Stimulated activated CD4-positive, alpha-beta T cell treated with anti-CD3 and anti-CD28 coated beads, Interleukin-12 subunit alpha, Interleukin-12 subunit beta, amount 100 ng/mL, for 4 hours (primary cell): ENCODE results near the gene S100A4.
"Not testable (repeated sequence)": the region's sequence is repeated elsewhere in the genome, so short reads cannot be mapped to it uniquely, and the experiment has no call there.

Source experiments
- DNase-seq: peaks from one replicate; pipeline ENCODE4 v3.0.0-alpha.2; 2020

Gene S100A4

DNA sequence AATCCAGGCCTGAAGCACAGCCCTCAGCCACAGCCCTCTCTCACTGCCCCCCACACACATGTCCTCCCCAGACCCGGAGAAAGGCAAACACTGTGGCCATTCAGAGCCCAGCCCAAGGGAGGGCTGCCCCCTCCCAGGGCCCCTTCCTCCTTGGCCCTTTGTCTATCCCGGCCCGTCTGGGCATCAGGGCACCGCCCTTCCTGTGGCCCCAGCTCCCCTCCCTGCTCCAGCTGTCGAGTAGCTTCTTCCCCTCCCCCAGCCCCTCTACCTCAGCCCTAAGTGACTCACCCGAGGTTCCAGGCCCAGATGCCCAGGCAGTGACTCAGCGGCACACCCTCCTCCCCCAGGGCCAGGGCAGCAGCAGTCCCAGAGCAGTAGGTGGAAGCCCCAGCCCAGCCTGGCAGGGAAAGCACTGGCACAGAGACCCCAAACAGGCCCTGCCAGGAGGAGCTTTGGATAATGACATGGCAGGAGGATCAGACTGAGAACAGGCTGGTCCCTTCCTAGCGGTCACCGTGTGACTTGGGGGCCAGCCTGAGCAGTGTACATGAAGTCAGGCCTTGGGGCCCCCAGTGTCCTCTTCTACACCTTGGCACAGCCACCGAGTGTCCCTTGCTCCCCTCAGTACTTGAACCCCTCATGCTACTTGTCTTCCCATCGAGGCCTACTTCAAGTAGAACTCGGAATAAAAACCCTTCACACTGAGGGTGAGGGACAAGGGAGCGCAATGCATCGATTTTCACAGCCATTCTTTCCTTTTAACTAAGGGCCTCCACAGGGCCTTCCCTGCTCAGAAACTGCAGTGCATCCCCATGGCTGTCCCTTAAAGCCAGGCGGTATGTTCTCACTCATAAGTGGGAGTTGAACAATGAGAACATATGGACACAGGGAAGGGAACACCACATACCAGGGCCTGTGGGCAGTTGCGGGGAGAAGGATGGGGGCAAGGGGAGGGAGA is 21.1 kb upstream of the S100A4 start:
- peak; percentile 80 for DNase-seq

DNA sequence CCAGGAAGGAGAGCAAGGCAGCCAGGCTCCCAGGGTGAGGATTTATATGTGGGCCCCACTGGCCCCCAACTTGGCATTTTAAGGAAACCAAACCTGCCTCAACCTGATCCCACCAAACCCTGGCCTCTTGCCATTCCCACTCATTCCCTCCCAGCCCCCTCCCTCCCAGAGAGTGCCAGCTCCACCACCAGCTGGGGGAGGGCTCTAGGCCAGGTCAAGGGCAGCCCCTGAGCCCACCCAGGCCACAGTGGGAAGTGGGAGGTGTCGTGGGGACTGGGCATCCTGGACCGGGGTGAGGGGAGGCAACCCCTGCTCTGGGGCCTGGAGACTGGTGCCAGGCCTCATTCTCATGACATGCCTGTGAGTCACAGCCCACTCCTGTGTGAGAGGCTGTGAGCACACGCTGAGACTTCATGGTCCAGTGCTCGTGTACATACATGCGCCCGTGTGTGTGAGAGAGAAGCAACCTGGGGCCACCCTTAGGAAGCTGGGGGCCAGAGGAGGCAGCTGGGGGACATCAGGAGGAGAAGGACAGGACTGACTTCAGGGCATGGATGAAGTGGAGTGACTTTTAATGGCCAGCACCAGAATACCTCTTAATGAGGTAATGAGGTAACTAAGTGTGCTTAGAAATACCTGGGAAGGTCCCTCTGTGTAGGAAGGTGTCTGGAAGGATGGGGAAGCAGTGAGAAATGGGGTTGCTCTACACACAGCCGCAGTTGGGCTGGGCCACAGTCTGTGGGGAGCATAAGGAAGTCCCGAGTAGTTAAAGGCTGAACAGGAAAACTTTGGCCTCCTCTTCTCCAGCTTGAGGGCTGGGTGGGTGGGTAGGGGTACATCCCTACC is 20.1 kb upstream of the S100A4 start, which contains the start of gene S100A2:
S100A2 (minus strand) TSS at position 316 of the 846 bp plus-strand sequence. CDS start 1,967 bp downstream, outside the sequence.
- peak; percentile 51 for DNase-seq

GRCh38 chr1:153563991-153564390 is 18.4 kb upstream of the S100A4 start:
- no peak for DNase-seq

DNA sequence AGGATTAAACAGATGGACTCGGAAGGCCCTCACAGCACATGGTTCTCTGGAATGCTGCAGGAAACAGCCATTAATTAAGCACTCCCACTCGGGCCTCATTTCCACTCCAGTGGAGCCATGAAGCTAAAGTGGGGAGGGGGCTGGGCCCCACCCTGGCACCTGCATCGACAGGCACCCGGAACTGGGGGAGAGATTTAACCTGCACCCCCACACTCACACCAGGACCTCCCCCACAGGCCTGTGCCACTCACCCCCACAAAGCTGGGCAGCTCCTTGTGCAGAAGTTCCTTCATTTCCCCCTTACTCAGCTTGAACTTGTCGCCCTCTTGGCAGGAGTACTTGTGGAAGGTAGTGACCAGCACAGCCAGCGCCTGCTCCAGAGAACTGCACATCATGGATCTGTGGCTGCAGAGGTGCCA is 17.9 kb upstream of the S100A4 start:
- DNase-seq, result no peak

DNA sequence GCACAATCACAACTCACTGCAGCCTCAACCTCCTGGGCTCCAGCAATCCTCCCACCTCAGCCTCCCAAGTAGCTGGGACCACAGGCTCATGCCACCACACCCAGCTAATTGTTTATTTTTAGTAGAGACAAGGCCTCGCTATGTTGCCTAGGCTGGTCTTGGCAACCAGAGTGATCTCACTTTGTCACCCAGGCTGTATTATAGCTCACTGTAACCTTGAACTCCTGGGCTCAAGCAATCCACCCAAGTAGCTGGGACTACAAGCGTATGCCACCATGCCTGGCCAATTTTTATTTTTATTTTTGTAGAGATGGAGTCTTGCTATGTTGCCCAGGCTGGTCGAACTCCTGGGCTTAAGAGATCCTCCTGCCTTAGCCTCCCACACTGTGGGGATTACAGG is 16.4 kb upstream of the S100A4 start:
- not testable (repeated sequence) for DNase-seq

DNA sequence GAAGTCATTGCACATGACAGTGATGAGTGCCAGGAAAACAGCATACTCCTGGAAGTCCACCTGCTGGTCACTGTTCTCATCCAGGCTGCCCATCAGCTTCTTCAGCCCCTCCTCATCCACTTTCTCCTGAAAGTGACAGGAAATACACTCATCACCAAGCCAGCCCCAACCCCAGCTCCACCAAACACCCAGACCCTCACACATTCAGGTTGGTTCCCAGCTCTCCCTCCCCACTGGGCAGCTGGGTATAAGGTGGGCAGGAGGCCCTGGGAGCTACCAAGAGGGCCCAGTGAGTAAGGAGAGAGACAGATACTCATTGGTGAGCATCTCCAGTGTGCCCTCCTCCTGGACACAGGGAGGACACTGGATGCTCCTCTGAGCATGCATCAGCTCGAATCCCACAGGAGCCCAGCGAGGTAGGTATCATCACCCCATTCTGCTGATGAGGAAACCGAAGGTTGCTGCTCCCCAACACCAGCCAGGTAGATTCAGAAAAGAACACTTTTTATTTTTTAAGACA is 15.9 kb upstream of the S100A4 start:
- no peak for DNase-seq

DNA sequence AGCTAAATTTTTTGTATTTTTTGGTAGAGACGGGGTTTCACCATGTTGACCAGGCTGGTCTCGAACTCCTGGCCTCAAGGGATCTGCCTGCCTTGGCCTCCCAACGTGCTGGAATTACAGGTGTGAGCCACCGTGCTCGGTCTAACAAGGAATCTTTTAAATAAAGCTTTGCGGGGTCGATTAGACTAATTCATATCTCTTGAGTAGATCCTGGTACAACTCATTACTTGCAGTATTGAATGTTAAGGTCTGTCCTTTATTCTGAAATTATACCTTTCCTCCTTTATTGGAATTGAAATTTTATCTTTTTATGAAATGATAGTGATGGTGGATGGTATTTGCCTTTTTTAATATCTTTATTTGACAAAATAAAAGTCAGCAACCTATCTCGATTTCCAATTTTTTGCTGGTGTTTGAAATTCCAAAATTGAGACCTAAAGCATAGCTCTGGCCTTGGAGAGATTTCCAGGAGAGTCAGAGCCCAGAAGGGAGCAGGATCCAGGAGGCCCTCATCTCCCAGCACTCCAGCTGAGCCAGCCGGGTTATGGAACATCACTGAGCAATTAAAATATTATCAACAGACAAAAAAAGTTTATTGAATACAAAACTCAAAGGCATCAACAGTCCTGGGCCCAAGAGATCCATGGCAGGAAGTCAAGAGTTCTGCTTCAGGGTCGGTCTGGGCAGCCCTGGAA is 15.3 kb upstream of the S100A4 start:
- no peak for DNase-seq

DNA sequence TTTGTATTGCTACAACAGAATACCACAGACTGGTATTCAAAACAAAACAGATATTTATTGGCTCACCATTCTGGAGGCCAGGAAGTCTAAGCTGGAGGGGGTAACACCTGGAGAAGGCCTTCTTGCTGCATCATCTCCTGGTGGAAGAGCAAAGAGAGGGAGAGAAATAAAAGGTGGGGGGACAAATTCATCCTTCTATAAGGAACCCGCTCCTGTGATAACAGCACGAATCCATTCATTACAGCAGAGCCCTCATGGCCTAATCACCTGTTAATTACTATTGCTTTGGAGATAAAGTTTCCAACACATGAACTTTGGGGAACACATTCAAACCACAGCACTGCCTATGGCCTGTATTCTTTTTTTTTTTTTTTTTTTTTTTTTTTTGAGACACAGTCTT is 14.6 kb upstream of the S100A4 start:
- no peak for DNase-seq

GRCh38 chr1:153557877-153558276 is 12.3 kb upstream of the S100A4 start:
- DNase-seq, result no peak

DNA sequence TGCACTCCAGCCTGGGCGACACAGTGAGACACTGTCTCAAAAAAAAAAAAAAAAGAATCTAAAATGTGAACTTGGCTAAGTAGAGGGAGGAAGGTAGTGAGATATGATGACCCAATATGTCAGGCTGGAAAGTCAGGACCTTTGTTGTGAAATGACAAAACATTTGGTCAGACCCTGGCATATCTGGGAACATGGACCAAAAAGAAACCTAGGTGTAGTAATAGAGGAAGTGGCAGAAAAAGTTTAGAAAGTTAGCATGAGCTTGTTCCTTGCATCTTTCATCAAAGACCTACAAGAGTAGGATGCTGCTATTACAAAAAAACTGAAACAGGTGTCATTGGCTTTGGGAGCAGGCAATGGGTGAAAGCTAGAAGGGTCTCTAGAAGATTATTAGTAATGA is 10.7 kb upstream of the S100A4 start:
- no peak for DNase-seq

GRCh38 chr1:153553830-153554541 is 8.4 kb upstream of the S100A4 start:
- no peak for DNase-seq

DNA sequence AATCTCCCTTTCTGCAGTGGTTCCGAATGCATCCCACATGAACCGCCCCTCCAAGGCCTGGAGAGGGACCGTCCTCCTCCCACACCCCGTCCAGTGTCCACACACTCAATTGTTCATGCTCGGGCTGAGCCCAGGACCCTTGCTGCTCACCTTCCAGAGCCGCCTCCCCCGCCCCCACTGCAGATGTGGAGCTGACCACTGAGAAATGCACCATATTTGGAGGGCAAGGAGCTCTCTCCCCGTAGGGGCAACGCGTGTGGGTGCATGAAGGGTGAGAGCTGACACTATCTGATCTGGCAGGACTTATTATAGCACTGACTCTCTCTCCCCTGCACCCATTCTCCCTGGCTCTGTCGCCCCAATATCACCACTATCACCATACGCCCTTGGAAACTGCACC is 7.5 kb upstream of the S100A4 start:
- no peak for DNase-seq

GRCh38 chr1:153552335-153552734 is 6.7 kb upstream of the S100A4 start:
- DNase-seq, result no peak

DNA sequence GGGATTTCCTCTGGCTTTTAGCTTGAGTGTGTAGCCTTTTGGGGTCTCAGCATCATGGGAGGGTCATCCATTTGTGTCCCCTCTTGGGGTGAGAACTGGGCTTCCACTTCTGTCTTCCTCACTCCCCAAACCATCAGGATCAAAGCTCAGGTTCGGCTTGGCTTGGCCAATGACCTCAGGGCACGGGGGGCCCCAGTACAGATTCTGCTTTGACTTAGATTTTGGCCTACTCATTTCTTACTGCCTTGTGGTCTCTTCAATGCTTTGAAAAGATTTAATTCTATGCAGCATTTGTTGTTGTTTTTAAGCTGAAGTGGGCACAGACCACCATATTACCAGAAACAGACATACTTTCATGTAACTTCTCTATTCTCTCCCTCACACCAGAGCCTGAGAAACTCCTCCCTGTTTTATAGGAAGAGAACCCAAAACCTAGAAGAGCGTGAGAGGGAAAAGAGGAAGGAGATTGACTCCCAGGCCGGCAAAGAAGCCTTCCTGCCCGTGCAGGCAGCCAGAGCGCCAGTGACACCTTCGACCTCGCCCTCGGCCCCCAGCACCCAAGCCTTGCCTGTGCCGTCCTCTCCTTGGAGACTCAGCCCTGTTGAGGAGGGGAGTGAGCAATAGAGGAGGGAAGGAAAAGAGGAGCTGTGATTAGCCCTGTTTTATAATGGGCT is 5.4 kb upstream of the S100A4 start:
- DNase-seq, result no peak

- no peak for DNase-seq
Measured at GRCh38 chr1:153550398-153550758, 4.8 kb upstream of the S100A4 start.

DNA sequence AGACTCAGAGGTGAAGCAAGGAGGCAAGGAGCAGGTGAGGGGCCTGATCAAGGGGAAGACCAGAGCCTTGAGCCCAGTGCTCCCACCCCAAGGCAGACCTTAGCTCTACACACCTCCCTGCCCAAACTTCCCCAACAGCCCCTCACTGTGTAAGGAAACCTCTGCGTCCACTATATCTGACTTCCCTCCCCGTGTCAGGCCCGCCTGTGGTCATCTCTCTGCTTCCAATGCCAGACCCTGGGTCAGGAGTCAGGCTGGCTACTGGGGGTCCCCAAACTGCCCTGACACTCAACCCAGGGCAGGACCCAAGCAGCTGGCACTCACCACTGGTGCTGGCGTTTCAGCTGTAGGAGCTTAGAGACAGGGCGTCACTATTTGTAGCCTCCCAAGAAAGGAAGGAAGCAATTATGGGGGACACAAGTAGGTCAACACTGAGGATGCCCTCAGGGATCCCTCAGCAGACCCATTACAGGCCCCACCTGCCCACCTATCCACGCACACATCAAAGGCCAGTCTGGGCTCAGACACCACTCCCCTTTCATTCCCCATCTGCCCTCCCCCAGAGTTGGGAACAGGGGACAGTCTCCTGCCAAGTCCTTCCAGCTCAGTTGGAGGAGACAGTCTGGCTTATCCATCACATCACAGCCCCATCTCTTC is 4.3 kb upstream of the S100A4 start:
- no peak for DNase-seq

- DNase-seq, result no peak
Measured at GRCh38 chr1:153548722-153549688, 3.4 kb upstream of the S100A4 start, which contains the start of gene S100A3. Gene S100A3 (minus strand): TSS chr1:153549258. CDS start chr1:153548485, 773 bp downstream.

DNA sequence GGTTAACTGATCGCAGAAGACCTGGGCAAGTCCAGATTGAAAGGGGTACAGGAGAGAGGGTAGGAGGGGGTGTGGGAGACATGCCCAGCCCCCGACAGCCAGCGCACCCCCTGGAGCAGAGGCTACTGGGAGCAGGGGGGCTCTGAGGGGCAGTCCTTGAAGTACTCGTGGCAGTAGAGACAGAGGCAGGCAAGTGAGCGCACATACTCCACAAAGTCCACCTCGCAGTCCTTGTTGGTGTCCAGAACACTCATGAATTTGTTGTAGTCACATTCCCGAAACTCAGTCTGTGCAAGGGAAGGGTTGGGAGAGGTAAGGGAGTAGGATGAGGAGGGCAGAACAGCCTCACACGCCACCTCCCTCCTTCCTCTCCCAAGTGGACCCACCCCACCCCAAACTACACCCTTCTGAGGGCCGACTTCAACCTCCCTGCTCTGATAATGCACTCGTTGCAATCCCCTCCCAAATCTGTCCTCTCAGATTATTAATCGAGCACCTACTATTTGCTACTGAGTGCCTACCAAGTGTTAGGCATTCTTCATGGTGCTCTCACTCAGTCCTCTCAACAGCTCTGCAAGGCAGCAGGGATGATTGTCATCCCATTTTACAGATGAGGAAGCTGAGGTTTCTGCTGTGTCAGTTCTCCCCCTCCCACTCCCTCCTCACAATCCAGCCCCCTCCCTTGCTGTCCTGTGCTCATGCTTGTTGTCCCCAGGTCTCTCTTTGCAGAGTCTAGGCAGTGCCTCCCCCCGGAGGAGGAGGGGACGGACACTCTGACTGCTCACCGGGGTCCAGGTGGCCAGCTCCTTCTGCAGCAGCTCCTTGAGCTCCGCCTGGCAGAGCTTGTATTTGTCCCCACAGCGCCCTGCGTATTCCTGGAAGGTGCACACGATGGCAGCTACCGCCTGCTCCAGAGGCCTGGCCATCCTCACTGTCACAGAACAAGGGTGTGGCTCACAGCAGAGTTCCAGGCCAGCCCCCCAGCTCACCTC is 2.2 kb upstream of the S100A4 start:
- DNase-seq, result no peak
